ENCODE data around the gene BCL2L1. TPM values are rescaled to one million over a fixed set of nuclear protein-coding genes. Genes with fewer than 3 reads are reported as not detected.

The BCL2L1 gene
- total RNA-seq, 1 donor from 2014 or later, result 57.2 TPM

- TF ChIP-seq POLR2AphosphoS5 (IDR thresholded peaks at IDR 0.05; ENCODE audit: insufficient read depth in 1 of 2, low read depth in 1 of 2) (peak; percentile 13 to 31), CTCF (IDR thresholded peaks at IDR 0.05) (no peak)
- H3K27me3 ChIP-seq, result no peaks in the 10 kb centered on the region
- no peaks in the 10 kb centered on the region for H3K9me3 ChIP-seq
- intact Hi-C loops (cut with DNase I), result no loop called here
- no peak for DNase-seq (ENCODE audit: extremely low spot score in 2 of 2)
- H3K4me1 ChIP-seq, result peaks cover 88% of the 10 kb centered on the region
- peaks cover 0 to 24% of the 10 kb centered on the region in 2 donors for H3K36me3 ChIP-seq
- no peak overlapping the region for H3K4me3 ChIP-seq
- peak overlapping the region; percentile 99 for H3K27ac ChIP-seq
Observed at GRCh38 chr20:31710423-31711108, 12.1 kb downstream of the BCL2L1 start.

- Histone ChIP-seq H3K27ac (peak overlapping the region; percentile 99), H3K4me1 (peaks cover 88% of the 10 kb centered on the region), H3K4me3 (no peak overlapping the region), H3K36me3 (peaks cover 0 to 24% of the 10 kb centered on the region in 2 donors), H3K27me3 (no peaks in the 10 kb centered on the region), H3K9me3 (no peaks in the 10 kb centered on the region)
- intact Hi-C loops (cut with DNase I), result no loop called here
- TF ChIP-seq POLR2A (IDR thresholded peaks at IDR 0.05), result no peak
- no peak for TF ChIP-seq CTCF (IDR thresholded peaks at IDR 0.05)
- TF ChIP-seq POLR2AphosphoS5 (IDR thresholded peaks at IDR 0.05; ENCODE audit: insufficient read depth in 1 of 2, low read depth in 1 of 2), result no peak
- no peak for DNase-seq (ENCODE audit: extremely low spot score in 2 of 2)
Observed at GRCh38 chr20:31709939-31710338, 12.7 kb downstream of the BCL2L1 start.

DNA sequence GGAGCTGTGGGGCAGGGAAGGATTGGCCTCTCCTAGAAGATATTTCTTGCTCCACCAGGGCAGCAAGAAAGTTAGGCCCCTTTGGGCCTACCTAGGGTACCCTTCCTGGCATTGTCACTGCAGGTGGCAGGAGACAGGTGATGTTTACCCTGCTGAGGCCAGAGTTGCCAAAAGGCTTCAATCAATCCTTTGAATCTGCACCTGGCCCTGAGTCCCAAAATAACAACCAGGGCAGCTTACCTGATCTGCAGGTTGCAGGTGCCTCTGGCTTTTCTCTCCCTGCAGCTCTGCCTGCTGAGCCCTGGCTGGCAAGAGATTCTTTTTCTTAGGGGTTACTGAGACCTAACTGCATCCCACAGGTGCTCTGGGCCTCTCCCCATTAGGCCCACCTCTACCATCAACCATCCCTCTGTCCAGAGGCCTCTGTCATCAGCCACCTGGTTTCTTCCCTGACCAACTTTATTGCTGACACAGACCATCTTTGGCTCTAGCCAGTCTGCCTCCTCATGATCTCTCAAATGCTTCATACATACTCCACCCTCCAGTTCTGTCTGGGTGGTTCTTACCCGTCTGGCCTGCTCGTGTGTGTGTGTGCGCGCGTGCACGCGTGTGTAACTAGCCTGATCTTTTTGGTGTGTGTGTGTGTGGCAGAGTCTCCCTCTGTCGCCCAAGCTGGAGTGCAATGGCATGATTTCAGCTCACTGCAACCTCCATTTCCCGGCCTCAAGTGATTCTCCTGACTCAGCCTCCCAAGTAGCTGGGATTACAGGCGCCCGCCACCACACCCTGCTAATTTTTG is 13.7 kb downstream of the BCL2L1 start:
- H3K36me3 ChIP-seq, result peaks cover 0 to 20% of the 10 kb centered on the region in 2 donors
- no peak overlapping the region for H3K4me3 ChIP-seq
- H3K4me1 ChIP-seq, result peaks cover 88% of the 10 kb centered on the region
- intact Hi-C loops (cut with DNase I), result no loop called here
- DNase-seq (ENCODE audit: extremely low spot score in 2 of 2), result no peak
- H3K27ac ChIP-seq, result peak overlapping the region; percentile 99
- no peaks in the 10 kb centered on the region for H3K27me3 ChIP-seq
- TF ChIP-seq CTCF (IDR thresholded peaks at IDR 0.05) (no peak), POLR2A (IDR thresholded peaks at IDR 0.05) (no peak)
- H3K9me3 ChIP-seq, result no peaks in the 10 kb centered on the region

DNA sequence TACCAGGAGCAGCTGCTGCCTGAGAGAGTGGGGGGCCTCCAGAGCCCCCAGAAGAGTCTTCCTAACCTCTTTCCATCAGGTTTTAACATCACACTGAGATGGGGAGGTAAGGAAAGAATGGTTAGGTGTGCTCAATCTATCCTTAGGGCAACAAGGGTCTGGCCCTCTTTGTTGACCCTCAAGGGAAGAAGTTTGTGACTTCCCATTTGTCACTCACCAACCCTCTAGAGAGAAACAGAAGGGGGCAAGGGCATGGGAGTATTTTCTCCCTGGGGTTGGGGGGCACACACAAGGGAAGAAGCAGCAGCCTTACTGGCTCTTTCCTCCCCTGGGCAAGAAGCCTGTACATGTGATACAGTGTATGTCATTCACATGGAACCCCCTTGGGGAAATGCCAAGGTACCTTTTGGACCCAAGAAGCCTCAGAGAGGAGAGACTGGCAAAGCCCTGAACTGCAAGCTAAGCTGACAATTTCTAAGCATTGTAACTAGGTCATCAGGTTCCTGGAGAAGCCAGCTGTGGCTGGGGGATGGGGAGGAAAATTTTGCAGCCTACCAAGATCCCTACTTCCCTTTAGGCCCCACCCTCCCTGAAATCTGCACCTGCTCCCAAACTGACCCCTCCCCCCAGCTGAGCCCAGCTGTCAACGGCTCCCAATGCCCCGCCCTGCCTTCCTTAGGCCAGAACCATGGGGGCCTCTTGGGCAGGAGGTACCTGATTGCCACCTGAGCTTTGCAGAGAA is 14.5 kb downstream of the BCL2L1 start:
- Histone ChIP-seq H3K36me3 (peaks cover 0 to 20% of the 10 kb centered on the region in 2 donors), H3K27ac (peak overlapping the region; percentile 99), H3K27me3 (no peaks in the 10 kb centered on the region), H3K9me3 (no peaks in the 10 kb centered on the region), H3K4me1 (peaks cover 84% of the 10 kb centered on the region), H3K4me3 (no peak overlapping the region)
- intact Hi-C loops (cut with DNase I), result no loop called here
- DNase-seq (ENCODE audit: extremely low spot score in 2 of 2), result no peak
- TF ChIP-seq CTCF (IDR thresholded peaks at IDR 0.05), result no peak

All from vagina (tissue), 2 donors.